ENCODE data around the gene PCNP.
"Not testable (repeated sequence)": the region's sequence is repeated elsewhere in the genome, so short reads cannot be mapped to it uniquely, and the experiment has no call there.

PCNP gene, protein sequence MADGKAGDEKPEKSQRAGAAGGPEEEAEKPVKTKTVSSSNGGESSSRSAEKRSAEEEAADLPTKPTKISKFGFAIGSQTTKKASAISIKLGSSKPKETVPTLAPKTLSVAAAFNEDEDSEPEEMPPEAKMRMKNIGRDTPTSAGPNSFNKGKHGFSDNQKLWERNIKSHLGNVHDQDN

DNA sequence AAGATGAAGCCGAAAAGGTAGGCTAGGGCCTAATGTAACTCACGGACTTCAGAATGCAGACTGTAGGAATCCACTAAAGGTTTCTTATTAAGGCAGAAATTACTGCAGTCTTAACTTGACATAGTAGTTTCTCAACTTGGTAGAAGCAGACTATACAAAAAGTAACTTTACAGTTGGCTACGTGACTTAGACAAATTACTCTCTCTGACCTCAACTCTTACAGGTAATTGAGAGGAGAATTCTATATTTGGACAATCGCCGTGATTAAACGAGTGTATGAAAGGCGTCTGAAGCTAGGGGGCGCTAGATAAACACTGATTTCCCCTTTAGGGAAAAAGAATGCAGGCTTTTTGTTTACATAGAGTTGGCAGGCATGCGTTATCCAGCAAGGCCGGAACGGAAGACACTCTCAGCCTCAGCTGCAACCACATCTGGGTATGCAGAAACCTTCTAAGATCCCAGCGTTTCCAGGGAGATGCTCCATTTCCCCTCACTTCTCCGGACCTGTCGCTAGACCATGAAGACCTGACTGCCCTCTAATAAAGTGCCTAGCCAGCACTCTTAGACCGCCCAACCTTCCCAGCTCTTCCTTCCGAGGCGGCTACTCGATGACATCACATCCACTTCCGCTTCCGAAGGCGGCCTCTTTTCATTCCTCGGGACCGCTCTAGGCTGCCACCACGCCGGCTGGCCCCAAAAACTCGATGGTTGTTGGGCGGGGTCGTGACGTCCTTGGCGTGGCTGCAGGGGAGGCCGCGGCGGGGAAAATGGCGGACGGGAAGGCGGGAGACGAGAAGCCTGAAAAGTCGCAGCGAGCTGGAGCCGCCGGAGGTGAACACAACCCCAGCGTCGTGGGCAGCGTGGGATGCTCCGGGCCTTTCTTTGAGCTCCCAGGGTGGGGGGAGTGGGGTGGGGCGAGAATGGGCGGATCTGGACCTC lies at the start of gene PCNP:
Gene PCNP, plus strand, starts transcription at position 732 of the 939 bp plus-strand sequence. Its CDS starts 36 bp downstream, at position 768.
- DNase-seq (ENCODE audit: low read depth), result peak; percentile 98

DNA sequence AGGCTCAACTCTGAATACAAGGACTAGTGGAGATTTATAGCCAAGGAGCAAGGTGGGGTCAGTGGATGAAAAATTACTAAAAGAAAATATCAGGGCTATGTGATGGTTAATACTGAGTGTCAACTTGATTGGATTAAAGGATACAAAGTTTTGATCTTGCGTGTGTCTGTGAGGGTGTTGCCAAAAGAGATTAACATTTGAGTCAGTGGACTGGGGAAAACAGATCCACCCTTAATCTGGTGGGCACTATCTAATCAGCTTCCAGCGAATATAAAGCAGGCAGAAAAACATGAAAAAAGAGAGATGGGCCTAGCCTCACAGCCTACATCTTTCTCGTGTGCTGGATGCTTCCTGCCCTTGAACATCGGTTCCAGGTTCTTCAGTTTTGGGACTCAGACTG lies 46.5 kb upstream of the PCNP start:
- no peak for DNase-seq (ENCODE audit: low read depth)

DNA sequence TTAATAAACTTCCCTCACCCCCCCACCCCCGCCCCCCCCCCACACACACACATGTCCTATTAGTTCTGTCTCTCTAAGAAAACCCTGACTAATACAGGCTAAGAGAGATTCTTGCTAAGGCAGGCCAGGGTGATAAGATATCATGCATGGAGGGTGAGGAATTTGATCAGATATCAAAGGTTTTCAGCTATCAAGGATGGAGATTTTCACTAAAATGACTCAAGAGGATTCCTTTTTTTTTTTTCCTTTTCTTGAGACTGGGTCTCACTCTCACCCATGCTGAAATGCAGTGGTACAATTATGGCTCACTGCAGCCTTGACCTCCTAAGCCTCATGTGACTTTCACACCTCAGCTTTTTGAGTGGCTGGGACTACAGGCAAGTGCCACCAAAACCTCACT lies 46.1 kb upstream of the PCNP start:
- DNase-seq (ENCODE audit: low read depth), result no peak

DNA sequence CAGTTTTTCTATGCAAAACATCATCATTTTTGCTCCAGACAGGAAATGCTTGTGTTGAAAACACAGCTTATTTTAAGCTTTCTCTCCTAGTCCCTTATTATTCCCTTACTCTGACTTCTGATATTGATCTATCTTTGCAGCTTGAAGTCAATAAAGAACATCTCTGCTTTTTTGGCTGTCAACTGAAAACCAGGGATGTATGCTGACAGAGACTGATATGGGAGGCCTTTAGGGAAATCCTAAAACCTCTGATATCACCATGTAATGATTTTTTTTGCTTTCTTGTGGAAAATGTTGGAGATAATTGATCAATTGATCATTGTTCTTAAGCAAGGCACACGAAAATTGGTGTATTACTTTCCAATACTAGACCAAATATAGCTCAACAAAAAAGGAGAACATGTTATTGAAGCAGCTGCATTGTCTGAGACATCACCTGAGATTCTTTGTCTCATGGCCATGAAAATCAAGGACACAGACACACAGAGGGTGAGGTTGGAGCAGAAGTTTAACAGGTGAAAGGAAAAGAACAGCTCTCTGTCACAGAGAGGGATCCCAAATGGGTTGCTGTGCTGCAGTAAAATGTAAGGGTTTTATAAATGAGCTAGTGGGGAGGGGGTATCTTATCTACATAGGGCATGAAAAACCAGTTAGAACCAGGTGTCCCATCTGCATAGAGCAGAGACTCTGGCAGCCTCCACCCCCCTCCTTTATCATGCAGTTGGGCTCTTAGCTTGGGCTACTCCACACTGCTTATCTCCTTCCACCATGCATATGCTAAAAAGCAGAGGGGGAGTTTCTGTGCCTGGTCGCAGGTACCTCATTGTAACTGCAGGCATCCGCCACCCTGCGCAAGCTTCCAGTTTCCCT lies 43.9 kb upstream of the PCNP start:
- DNase-seq (ENCODE audit: low read depth), result no peak

DNA sequence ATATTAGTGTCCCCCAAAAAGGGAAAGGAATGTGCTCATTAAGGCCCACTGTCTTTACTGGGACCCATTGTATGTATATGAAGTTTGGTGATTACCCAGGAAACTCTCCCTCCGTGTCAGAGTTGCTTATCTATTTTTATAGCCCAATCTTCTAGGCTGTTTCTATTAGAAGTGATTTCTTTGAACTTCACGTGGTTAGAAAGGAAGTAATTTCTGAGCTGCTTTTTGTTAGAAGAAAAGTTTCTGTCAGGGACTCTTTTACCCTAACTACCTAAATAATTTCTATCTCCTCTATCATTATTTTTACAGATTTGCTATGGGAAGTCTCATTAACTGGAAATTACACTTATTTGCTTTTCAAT lies 43.3 kb upstream of the PCNP start:
- DNase-seq (ENCODE audit: low read depth), result no peak

DNA sequence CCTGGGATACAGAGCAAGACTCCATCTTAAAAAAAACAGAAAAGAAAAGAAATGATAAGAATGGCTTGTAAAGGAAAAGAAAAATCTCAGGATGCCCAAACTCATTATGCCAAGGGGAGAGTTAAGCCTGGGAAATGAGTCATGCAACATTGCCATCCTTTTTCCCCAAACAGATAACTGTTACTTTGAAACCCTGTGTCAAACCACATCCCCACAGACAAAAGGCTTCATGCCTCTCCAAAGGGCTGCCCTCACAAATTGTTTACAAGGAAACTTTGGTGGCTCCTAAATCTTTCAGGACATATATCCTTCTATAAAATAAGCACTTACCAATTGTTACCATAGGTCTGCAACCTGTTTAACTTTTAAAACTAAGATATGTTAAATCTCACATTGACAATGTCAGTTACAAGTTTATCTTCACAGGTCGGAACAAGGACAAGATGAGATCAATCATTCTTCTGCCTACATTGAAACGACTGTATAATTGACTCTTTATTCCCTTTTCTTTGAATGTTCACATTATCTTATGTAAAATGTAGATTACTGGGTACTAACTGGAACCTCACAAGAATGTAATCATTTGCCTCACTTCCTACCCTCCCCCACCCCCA lies 42.4 kb upstream of the PCNP start:
- no peak for DNase-seq (ENCODE audit: low read depth)

DNA sequence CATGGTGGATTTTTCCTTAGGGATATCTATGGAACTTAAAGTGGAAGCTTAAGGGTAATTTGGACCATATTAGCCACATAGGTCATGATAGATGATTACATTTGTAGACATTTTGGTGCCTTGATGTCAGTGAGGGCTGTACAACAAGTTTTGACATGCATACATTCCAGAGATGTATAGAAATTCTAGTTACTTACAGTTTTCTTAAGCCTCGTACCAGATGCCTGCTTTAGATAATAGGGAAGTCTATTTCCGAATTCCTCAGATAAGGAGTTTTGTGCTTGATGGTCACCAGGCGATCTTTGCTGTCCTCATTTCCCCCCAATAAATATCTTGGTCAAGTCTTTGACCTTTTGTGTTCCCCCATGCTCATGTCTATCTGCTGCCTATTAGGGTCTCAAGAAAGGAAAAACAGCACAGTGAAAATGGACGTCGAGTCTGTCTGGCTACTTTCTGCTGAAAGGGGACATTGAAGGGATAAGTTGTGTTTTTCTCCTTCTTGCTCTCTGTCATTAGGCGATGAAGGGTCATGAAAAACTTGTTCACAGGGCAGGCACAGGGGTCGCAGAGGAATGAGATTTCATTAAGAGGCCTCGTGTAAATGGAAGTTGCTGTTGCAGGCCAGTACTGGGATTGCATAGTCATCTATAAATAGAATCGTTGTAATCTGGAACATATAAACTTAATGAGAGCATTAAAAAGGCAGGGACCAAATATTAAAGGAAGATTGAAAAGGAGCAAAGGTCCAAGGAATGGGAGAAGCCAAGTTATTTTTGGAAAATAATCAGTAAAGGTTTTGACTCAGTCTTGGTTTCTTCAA lies 41.0 kb upstream of the PCNP start:
- no peak for DNase-seq (ENCODE audit: low read depth)

DNA sequence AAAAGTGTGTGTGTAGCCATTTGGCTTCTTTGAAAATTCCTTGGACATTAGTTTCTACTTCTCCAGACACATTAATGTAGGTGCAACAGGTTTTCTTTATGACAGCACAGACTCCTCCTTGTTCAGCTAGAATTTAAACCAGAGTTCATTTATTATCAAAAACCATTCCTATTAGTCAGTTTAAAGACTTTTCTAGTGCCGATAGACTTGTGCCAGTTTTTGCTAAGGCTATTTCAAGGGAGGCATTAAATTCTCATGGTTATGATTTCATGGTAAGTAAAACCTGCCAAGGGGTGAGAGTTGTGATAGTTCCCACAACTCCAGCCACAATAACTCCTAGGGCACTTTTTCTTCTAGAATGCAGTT lies 40.4 kb upstream of the PCNP start:
- DNase-seq (ENCODE audit: low read depth), result no peak

DNA sequence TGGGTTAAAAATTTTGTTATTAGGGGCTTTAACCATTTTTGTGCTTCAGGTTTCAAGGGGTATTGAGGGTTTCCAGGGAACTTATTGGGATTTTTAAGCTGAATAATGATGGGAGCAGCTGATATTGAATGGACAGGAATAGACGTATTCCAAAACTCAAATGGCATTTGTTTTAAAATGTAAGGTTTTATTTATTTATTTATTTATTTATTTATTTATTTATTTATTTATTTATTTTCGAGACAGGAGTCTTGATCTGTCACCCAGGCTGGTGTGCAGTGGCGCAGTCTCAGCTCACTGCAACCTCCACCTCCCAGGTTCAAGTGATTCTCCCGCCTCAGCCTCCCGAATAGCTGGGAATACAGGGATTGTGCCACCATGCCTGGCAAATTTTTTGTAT lies 38.8 kb upstream of the PCNP start:
- DNase-seq (ENCODE audit: low read depth), result no peak

DNA sequence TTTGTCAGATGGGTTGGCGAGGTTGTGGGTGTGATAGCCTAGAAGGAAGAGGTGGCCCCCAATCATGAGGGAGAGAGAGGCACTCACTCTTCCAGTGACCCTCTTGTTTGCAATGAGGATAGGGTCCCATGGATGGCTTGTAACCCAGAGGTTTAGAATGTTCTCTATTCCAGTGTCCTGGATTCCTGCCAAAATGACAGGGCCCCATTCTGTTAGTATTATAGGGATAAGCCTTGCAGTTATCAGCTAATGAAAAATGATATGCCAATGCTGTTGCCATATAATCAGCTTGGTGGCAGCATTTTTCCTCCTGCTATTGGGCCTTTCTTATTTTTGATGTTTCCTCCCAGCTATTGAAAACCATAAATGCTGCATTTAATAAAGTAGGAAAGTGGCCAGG lies 37.7 kb upstream of the PCNP start:
- DNase-seq (ENCODE audit: low read depth), result no peak

DNA sequence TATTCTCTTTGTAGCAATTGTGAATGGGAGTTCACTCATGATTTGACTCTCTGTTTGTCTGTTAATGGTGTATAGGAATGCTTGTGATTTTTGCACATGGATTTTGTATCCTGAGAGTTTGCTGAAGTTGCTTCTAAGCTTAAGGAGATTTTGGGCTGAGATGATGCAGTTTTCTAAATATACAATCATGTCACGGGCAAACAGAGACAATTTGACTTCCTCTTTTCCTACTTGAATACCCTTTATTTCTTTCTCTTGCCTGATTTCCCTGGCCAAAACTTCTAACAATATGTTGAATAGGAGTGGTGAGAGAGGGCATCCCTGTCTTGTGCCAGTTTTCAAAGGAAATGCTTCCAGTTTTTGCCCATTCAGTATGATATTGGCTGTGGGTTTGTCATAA lies 37.0 kb upstream of the PCNP start:
- DNase-seq (ENCODE audit: low read depth), result not testable (repeated sequence)

DNA sequence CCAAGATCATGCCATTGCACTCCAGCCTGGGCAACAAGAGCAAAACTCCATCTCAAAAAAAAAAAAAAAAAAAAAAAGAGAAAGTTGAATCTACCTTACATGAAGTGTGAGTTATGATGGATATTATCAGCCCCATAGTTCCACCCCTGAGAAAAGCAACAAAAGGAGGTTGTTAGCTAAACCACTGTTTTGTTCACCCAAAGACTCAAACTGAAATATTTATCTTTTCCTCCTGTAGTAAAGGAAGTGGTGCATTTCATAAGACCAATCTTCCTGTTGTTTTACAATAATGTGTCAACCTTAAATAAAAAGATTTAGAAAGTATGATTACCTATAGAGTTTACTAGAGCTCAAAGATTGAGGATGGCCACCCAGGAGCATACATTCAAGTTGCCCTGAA lies 31.0 kb upstream of the PCNP start:
- no peak for DNase-seq (ENCODE audit: low read depth)

DNA sequence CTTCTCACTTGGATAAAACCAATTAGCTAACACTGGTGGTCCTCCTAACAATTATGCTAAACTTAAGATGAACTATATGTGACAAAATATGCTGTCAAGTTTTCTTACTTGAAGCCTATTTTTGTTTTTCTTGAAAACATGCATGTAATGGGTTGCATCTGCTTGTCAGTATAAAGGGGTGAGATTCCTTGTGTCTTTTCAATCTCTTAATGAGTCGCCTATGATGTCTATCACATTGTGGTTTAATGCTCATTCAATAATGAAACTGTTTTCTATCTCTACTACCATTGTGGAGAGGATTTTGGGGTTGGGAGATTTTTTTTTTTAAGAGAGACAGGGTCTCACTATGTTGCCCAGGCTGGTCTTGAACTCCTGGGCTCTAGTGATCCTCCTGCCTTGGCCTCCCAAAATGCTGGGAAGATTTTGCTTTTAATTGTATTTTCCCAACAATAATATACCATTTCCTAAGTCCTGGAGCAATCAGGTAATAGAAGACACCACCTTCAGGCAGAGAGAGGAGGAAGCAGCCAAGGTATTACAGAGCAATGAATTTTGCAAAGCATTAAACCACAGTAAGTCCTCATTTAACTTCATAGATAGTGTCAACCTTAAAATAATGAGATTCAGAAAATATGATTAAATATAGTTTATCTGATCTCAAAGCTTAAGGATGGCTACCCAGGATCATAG lies 29.7 kb upstream of the PCNP start:
- DNase-seq (ENCODE audit: low read depth), result no peak

DNA sequence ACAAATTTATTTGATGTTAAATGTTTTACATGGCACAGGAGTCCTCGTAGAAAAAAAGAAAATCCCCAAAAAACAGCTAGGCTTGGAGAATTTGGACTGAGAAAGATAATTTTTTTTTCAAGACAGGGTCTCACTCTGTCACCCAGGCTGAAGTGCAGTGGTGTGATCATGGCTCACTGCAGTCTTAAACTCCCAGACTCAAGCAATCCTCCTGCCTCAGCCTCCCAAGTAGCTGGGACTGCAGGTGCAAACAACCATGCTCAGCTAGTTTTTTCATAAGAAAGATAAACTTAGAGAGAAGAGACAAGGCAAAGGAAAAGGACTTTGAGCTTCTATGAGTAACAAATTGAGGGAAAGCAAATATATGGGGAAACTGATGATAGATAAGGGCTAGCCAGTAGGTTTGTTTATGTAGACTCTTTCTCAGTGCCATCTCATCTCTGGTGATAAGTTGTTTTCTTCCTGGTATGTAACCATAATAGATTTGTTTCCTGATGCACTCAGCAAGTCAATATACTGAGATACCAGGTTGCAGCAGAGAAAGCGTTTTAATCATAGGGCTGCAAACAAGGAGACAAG lies 25.4 kb upstream of the PCNP start:
- DNase-seq (ENCODE audit: low read depth), result no peak

DNA sequence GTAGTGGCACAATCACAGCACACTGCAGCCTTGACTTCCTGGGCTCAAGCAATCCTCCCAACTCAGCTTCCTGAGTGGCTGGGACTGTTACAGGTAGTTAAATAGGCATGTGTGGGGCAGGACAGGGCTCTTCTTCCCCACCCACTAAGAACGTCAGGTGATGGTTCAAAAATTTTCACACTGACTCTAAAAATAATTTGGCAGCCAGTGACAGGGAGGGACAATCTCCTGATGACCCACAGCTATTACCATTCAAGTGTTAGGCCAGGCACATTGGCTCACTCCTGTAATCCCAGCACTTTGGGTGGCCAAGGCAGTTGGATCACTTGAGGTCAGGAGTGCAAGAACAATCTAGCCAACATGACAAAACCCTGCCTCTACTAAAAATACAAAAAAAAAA lies 24.5 kb upstream of the PCNP start:
- DNase-seq (ENCODE audit: low read depth), result no peak

DNA sequence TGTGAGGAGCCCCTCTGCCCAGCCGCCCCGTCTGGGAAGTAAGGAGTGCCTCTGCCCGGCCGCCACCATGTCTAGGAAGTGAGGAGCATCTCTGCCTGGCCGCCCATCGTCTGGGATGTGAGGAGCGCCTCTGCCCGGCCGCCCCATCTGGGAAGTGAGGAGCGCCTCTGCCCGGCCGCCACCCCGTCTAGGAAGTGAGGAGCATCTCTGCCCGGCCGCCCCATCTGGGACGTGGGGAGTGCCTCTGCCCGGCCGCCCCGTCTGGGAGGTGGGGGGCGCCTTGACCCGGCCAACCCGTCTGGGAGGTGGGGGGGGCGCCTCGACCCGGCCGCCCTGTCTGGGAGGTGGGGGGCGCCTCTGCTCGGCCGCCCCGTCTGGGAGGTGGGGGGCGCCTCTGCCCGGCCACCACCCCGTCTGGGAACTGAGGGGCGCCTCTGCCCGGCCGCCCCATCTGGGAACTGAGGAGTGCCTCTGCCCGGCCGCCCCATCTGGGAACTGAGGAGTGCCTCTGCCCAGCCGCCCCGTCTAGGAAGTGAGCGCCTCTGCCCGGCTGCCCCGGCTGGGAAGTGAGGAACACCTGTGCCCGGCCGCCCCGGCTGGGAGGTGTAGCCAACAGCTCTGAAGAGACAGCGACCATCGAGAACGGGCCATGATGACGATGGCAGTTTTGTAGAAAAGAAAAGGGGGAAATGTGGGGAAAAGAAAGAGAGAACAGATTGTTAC lies 22.5 kb upstream of the PCNP start:
- DNase-seq (ENCODE audit: low read depth), result not testable (repeated sequence)

DNA sequence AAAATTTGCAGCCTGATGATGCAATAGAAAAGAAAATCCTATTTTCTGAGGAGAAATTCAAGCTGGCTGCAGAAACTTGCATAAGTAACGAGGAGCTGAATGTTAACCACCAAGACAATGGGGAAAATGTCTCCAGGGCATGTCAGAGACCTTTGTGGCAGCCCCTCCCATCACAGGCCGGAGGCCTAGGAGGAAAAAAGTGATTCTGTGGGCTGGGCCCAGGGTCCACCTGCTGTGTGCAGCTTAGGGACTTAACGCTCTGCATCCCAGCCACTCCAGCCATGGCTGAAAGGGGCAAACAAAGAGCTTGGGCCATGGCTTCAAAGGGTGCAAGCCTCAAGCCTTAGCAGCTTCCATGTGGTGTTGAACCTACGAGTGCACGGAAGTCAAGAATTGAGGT lies 20.6 kb upstream of the PCNP start:
- not testable (repeated sequence) for DNase-seq (ENCODE audit: low read depth)

DNA sequence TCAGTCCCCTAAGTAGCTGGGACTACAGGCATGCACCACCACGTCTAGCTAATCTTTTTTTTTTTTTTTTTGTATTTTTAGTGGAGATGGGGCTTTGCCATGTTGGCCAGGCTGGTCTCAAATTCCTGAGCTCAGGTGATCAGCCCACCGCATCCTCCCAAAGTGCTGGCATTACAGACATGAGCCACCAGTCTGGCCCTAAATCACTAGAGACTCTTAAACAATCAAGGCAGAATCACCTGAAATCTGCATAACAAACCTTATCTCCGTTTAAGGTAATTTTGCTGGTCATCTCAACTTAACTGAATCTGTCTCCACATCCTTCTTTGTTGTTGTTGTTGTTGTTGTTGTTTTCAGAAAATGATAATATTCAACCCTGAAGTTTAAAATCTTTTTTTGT lies 17.9 kb upstream of the PCNP start:
- DNase-seq (ENCODE audit: low read depth), result no peak

DNA sequence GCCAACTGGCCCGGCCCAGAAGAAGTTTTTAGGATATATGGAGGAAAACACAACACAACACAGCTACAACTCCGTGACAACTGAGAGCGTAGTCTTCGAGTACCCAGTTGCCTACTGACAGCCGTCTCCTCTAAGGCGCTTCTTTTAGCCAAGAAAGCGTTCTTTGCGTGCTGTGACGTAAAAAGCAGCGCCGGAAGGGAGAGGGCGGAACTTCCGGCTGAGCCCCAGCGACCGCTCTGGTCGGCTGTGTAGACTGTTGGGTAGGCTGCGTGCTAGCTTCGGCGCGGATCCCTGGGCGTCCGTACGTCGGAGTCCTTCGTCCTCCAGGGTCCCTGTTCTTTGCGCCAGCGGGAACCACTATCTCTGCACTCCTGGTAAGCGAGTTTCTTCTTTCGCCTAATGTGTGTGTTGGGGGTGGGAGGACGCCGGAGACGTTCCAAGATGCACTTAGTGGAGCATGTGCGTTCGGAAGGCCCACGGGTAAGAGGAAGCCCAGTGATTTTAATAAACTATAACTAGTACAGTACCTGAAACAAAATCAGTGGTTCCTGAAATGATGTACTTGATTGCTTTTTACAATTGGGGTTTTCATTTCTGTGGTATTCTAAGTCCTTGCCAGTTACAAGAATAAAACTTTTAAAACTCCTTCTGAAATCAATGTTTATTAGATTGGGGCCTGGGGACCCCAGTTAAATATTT lies 12.2 kb upstream of the PCNP start, which contains the start of gene TRMT10C:
Gene TRMT10C, plus strand, starts transcription at position 239 of the 699 bp plus-strand sequence. CDS start 2,914 bp downstream, outside the sequence.
- peak; percentile 83 for DNase-seq (ENCODE audit: low read depth)
